NCI-H187 (cell line): ENCODE data around the gene GPR107.

Experiments used
- DNase-seq, 2 experiments: peaks; one replicate each; lab custom pipeline; 2025; lab: John Stamatoyannopoulos, UW

The GPR107 gene

DNA sequence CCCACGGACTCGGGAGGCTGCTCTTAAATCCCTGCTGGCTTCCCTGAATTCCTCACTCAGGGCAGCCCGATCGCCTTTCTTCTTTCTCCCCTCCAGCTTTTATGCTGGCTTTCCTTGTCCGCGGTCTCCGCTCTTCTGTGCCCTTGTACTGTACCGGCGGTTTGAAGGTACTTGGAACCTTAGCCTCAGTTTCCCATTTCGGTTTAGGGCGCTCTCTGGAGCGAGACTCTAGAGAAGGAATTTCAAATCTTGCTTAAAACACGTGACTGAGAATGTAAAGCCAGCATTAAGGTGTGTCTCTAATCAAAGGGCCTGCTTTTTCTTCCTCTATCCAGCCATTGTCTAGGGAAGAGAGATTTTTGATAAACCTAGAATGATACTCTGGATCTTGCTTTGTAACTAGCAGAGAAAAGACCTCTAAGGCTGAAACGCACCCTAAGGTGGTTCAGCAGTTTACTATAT lies 650 bp downstream of the GPR107 start:
- DNase-seq = no peak

DNA sequence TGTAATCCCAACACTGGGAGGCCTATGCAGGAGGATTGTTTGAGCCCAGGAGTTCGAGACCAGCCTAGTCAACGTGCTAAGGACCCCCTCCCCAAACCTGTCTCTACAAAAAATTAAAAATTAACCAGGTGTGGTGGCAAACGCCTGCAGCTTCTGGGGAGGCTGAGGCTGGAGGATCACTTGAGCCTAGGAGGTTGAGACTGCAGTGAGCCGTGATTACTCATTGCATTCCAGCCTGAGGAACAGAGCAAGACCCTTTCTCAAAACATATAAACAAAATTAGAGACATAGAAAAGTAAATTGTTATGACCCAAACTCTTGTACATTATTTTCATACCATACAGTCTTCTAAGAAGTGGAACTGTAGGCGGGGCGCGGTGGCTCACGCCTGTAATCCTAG lies 1.1 kb downstream of the GPR107 start:
- DNase-seq = no peak

DNA sequence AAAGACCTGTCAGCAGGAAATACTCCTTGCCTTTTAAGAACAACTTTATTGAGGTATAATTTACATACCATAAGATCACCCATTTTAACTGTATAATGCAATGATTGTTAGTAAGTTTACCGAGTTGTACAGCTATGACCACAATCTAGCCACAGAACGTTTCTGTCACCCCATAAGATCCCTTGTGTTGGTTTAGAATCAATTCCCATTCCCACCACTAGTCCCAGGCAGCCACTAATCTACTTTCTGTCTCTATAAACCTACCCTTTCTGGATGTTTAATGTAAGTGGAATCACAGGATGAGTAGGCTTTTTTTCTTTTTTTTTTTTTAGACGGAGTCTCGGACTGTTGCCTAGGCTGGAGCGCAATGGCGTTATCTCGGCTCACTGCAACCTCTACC lies 4.4 kb downstream of the GPR107 start:
- DNase-seq = no peak

DNA sequence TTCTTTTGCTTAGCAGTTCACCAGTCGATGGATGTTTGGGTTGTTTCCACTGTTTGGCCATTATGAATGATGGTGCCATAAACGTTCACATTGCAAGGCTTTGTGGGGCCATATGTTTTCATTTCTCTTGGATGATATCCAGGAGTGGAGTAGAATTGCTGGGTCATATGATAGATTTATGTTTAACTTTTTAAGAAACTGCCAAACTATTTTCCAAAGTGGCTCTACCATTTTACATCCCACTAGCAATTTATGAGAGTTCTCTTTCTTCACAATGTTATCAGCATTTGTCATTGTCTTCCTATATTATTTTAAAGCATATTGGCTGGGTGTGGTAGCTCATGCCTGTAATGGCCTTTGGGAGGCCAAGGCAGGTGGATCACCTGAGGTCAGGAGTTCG lies 5.2 kb downstream of the GPR107 start:
- no peak for DNase-seq

DNA sequence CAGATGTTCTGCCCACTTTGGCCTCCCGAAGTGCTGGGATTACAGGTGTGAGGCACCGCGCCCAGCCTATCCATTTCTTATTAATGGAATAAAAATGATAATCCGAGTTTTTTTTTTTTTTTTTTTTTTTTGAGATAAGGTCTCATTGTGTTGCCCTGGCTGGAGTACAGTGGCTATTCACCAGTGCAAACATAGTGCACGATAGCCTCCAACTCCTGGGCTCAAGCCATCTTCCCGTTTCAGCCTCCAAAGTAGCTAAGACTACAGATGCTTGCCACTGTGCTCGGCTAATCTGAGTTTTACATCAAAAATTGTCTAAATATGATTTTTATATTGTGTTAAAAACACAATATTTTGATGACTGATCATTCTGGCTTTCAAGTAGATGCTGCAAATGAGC lies 6.6 kb downstream of the GPR107 start:
- no peak for DNase-seq

DNA sequence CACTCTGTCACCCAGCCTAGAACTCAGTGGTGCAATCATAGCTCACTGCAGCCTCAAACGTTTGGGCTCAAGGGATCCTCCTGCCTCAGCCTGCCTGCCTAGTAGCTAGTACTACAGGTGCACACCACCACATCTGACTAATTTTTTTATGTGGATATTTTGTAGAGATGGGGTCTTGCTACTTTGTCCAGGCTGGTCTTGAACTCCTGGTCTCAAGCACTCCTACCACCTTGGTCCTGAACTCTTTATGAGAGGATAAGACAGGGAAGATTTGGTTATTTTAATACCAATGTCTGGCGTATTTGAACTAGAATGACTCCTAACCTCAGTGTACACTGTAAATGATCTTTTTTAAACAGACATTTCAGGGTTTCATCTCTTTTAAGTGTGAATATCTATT lies 9.0 kb downstream of the GPR107 start:
- DNase-seq = no peak

DNA sequence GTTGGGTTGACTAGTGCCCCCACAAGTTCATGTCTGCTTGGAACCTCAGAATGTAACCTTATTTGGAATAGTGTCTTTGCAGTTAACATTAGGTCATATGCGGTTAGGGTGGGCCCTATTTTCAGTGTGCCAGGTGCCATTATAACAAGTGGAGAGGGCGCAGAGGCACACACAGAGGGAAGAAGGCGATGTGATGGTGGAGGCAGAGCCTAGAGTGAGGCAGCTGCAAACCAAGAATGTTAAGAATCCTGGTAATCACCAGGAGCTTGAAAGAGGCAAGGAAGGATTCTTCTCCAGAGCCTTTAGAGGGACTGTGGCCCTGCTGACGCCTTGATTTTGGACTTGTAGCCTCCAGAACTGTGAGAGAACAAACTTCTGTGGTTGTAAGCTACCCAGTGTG lies 10.9 kb downstream of the GPR107 start:
- no peak for DNase-seq

DNA sequence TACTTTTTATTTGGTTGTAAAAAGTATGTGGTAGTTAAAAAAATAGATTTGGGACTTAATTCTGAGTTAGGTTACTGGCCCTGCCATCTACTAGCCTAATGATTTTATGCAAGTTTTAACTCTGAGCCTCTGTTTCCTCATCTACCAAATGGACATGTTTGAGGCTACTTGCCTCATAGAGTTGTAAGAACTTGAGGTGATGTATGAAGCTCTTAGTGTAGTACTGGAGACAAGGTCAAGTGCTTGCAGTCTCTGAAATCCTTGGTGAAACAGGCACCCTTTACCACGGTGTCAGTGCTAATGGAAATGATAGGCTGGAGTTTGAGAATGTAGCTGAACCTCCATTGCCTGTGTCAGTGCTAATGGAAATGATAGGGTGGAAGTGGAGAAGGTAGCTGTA lies 15.3 kb downstream of the GPR107 start:
- DNase-seq = no peak

DNA sequence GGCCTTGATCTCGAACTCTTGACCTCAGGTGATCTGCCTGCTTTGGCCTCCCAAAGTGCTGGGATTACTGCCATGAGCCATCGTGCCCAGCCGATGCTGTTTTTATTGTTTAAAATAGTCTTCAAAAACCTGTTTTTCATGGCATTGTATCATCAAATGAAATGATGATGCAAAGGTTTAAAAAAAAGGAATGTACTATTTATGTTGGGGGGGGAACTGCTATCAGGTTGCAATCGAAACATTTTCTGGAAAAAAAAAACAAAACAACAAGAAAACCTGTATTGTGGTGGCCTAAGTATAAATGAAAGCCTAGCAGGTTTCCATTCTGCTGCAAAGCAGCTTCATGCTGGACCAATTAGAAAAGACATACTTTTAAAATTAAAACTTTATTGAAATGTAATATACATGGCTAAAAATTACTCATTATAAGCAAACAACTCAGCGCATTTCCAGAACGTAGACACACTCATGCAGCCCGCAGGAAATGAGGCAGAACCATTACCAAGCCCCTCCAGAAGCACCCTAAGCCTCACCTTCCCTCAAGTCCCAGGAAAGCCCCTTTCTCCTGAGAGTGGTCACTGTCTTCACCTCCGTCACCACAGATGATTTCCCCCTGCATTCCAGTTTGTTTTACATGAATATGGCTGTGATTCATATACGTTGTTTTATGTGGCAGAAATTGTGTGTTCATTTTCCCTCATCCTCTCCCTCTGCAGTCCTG lies 19.0 kb downstream of the GPR107 start:
- no peak for DNase-seq

DNA sequence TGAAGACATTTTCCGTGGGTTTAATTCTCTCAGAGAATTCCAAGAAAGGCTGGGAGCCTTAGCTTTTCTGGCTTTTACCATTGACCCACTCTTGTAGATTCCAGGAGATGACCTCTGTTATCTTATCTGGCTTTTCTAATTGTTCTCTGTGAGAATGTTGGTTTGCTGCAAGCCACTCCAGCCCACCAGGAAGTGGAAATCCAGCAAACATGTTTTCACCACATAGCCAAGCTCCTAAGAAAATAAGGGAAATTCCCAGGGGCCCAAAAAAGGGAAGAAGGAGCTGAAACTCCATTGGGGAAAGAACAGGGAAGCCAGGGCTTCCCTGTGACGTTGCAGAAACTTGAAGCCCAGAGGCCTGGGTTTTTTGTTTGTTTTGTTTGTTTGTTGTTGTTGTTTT lies 19.7 kb downstream of the GPR107 start:
- DNase-seq = no peak

DNA sequence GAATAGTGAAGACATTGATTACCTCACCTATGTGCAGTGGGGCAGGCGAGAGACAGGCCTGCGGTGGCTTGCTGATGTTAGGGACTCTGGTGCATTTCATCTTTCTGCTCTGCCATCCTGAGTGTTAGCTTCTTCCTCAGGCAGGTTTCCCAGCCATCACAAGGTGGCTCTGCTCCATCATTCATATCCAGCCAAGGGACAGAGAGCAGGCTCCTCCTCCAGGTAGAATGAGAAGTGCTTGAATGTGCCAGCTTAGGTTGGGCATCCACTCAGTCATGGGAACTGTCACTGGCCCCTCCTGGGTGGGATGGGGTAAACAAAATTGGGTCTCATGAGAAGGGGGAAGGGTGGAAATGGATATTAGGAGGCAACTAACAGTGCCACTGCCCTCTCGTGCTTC lies 24.8 kb downstream of the GPR107 start:
- no peak for DNase-seq

DNA sequence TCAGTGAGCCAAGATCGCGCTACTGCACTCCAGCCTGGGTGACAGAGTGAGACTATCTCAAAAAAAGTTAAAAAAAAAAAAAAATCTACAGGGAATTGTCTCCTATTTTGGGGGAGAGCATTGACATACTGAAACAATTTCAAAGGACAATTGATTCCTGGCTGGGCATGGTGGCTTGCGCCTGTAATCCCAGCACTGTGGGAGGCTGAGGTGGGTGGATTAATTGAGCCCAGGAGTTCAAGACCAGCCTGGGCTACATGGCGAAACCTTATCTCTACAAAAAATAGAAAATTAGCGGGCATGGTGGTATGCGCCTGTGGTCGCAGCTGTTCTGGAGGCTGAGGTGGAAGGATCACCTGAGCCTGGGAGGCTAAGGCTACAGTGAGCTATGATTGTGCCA lies 30.6 kb downstream of the GPR107 start:
- DNase-seq = no peak

DNA sequence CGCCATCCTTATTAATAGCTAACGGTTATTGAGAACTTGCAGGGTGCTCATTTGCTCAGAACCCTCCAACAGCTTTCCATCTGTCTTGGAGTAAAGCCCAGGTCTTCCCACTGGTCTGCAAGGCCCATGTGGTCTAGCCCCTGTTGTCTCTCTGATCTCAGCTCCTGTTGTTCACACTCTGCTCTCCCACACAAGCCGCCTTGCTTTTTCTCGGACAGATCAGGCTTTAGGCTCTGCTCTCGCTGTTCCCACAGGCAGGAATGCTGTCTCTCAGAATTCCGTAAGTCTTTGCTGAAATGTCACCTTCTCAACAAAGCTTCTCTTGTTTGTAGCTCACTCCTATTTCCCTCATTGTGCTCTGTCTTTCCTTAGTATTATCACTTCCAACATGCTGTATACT lies 34.3 kb downstream of the GPR107 start:
- no peak for DNase-seq

DNA sequence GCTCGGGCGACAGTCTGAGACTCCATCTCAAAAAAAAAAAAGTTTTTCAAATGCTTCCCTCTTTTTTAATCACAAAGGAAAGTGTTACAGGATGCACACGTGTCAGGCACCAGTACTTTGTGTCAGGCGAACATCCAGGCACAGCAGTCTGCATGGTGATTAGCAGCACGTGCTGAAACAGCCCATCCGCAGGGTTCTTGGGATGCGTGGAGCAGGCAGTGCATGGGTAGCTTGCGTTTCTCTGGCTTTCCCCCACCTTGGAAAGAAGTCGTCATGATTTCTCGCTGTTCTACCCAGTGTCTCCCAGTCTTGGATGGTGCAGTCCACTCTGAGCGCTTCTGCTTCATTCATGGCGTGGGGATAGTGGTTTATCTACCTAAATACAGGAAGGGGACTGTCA lies 35.4 kb downstream of the GPR107 start:
- DNase-seq = no peak

DNA sequence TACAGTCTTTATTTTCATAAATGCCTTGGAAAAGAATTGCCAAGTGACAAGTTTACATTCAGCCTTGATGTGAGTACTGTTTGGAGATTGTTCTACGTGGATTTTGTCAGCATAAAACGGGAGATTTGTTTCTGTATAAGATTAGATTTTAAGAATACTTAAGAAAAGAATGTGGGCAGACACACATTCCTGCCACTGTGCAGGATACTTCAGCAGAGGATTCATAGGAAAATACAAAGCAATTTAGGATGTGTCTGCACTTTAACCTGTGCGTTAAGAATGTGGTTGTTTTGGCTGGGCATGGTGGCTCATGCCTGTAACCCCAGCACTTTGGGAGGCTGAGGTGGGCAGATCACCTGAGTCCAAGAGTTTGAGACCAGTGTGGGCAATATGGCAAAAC lies 37.2 kb downstream of the GPR107 start:
- no peak for DNase-seq

DNA sequence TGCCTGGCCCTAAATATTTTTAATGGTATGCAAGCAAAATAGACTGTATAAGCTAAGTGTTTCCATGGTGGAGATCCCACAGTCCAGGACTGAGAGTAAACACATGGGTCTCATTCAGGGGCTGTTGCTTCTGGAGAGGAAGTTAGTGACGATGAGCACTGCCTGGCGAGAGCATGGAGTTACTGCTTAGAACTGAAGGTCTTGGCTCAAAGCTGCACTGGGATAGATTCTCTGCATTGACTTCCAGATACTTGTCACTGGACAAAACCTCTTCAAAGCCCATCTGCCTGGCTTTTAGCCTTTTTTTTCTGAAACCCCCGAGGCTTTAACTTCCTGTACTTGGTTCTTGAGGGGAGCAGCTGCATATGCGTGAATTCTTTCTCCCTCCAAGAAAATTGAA lies 39.2 kb downstream of the GPR107 start:
- no peak for DNase-seq

DNA sequence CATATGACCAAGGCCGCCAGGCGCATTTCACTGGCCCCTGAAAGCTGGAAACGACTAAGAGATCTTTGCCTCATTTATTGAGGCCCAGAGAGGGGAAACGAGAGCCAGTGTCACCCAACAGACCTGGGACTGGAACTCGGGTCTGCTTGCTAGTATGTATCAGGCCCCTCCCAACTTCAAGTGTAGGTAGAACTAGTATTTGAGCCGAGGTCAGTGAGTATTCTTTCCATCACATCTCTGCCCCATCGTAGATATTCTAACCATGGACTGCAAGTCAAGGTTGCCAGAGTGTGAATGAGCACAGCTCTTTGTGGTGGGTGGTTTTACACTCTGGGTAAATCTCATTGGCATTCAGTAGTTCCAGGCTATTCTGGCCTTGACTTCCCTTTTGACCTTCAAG lies 42.2 kb downstream of the GPR107 start:
- DNase-seq = no peak

DNA sequence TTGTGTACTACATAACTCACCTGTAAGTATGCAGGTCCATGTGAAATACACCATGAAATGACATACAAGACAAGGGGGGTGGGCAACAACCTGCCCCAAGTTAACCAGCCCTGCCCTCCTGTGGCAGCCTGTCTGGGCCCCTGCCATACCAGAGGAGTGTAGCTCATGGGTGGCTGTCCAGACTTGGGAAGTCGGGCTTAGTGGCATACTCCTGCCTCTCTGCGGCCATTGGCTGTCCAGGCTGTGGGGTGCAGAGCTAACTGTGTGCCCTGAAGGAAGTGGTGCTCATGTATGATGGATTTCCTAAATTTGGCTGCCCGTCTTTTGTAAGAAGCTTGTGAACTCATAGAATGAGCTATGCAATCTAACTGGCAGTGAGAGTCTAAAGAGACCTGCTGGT lies 47.0 kb downstream of the GPR107 start:
- DNase-seq = no peak

DNA sequence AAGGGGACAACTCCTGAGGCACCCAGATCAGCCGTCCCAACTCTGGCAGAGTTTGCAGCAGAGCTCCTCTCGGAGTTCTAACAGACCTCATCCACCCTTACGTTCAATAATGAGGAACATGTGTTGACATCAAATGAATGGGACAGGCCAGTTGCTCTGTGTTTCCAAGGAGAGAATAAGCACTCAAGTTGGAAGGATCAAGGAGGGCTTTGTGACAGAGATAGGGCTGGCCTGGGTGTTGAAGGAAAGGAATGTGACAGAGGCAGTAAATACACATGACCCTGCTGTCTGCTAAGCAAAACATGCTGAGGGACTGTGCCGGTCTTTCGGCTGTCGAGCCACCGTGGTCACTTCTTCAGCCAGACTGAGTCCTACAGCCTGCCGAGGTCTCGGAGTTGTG lies 48.2 kb downstream of the GPR107 start:
- DNase-seq = no peak

DNA sequence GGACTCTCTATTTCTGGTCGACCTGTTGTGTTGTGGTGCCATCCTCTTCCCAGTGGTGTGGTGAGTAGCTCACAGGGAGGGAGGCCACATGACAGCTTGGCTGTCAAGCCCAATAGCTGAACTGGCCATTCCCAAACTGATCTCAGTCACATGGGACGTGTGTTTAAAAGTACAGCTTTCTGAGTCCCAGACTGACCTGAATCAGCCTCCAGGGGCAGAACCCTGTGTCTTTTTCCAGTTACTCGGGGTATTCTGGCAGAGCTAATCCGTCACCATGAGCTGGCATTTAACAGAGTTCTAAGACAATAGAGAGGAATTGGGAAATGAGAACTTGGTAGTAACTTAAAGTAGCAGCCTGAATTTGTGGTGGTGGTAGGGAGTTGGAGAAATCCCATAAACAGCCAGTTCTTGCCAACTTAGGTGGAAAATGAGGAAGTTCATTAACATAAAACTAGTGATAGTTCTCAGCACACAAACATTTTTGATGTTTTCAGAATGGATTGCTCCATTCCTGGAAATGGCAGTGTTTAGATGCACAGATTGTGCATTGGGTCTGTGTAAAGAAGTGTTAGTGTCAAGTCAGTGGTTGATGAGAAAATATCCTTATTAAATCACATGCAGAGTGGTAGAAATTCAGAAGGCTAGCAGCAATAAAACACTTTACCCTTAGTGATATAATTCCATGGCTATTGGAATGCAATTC lies 50.9 kb downstream of the GPR107 start:
- no peak for DNase-seq

DNA sequence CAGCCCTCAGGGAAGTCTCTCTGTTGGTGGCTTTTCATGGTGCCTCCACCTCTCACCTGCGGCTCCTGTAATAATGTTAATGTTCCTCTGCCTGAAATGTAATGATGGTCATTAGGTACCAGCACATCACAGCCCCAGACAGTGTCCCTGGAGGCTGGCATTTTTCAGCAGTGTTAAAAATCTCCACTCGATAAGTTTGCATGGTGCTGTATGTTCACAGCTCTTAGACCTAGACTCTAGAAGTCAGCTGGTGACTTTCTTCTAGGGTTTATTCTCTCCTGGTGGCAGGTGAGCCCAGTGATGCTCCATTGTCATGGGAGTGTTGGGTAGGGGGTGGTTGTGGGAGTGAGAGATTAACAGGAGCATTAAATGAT lies 53.1 kb downstream of the GPR107 start:
- DNase-seq = no peak

DNA sequence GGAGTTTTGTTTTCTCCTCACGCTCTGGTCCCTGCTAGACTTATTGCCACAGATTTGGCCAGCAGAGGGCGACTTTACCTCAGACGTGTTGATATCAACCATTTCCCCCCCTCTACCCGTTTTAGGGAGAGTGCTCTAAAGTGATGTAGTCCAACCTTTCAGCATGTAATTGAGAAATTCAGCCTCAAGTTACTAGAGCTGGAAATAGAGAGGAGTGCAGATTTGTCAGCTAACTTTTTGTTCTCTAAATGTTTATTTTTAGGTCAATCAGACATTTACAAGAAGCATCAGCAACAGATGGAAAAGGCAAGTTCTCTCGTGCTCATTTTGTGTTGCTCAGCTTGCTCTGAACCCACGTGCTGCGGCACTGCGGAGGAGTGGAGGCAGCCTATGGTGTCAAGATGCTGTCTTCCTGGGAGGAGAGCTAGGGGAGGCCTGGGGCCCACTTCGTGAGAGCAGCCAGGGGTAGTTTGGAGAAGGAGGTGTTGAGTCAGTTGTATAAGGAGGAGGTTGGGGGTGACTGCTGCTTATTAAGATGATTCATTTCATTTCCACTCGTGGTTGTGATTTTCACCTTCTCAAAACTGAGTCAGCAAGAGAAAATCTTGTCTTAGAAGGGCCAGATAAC lies 53.6 kb downstream of the GPR107 start:
- peak; percentile 45 to 46 for DNase-seq

DNA sequence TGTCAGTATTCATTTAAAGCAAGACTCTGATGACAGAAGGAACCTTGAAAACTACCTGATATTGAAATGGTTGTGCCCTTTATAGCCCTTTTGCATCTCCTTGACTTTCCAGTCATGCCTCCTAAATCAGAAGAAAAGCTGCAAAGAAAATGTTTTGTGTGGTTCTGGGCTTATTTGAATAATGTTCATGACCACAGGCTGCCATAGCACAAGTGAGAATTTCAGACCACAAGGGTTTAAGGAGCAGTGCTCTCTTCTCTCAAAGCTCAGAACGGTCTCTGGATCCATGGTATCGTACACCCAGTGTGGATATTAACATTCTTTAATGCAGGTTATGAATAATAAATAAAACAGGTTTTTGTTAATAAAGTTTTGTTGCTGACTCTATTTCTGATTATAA lies 54.2 kb downstream of the GPR107 start:
- no peak for DNase-seq

DNA sequence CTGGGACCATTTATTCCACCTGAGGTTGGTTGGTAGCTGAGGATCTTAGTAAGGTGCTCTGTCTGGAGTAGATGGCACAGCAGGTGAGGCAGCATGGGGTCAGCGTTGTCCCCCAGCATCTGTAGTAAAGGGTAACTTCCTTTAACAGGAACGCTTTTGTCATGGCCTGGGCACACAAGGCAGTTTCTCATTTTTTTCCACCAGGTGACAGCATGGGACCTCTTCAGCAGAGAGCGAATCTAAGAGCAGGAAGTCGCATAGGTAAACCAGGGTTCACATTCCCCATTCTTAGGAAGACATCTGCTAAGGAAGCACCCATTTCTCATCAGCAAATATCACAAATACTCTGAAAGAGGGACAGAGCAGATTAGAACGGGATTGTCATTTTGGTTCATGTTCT lies 56.5 kb downstream of the GPR107 start:
- DNase-seq = peak in 1 of 2 experiments; percentile 15
